GM23338 (cell line): ENCODE data around the gene ANKRD44.

Experiments used
- CTCF ChIP-seq, 2 experiments: fragments of 200-600 bp in 1 of 2; sonication (generic) in 1 of 2; conservative IDR thresholded peaks; 2 replicates each; pipeline versions ENCODE4 v1.5.1 to v1.6.1; 2016 to 2017; ENCODE audit warnings: antibody characterized with exemption in 2 of 2, low read depth in 2 of 2, mild to moderate bottlenecking in 2 of 2, moderate library complexity in 1 of 2
- EZH2 ChIP-seq: fragments of 200-600 bp; sonication (generic); IDR thresholded peaks from one replicate; pipeline ENCODE4 v1.8.0; 2017; ENCODE audit warnings: antibody characterized with exemption, mild to moderate bottlenecking, low read depth; ENCODE audit not compliant: unreplicated experiment
- EZH2phosphoT487 ChIP-seq: fragments of 200-600 bp; sonication (generic); IDR thresholded peaks from one replicate; pipeline ENCODE4 v1.8.1; 2018; ENCODE audit warnings: antibody characterized with exemption; ENCODE audit not compliant: unreplicated experiment
- JUNB ChIP-seq: IDR thresholded peaks from one replicate; pipeline ENCODE4 v1.6.1; 2016; ENCODE audit warnings: antibody characterized with exemption; ENCODE audit not compliant: unreplicated experiment
- POLR2AphosphoS5 ChIP-seq: IDR thresholded peaks from 2 replicates; pipeline ENCODE4 v1.6.1; 2016; ENCODE audit warnings: antibody characterized with exemption, low read depth

GRCh38 chr2:197161774-197162173 is 148.8 kb downstream of the ANKRD44 start:
- TF ChIP-seq EZH2 (no peak), EZH2phosphoT487 (no peak), POLR2AphosphoS5 (no peak), CTCF (conservative IDR thresholded peaks at IDR 0.05; ENCODE audit: low read depth in 2 of 2) (no peak), JUNB (no peak)
